ENCODE data around the gene TSHZ3. TPM values are rescaled to one million over a fixed set of nuclear protein-coding genes. Genes with fewer than 3 reads are reported as not detected.

TSHZ3 gene
- total RNA-seq, 2 experiments from 2014 or later: 0.94 to 1.5 TPM

DNA sequence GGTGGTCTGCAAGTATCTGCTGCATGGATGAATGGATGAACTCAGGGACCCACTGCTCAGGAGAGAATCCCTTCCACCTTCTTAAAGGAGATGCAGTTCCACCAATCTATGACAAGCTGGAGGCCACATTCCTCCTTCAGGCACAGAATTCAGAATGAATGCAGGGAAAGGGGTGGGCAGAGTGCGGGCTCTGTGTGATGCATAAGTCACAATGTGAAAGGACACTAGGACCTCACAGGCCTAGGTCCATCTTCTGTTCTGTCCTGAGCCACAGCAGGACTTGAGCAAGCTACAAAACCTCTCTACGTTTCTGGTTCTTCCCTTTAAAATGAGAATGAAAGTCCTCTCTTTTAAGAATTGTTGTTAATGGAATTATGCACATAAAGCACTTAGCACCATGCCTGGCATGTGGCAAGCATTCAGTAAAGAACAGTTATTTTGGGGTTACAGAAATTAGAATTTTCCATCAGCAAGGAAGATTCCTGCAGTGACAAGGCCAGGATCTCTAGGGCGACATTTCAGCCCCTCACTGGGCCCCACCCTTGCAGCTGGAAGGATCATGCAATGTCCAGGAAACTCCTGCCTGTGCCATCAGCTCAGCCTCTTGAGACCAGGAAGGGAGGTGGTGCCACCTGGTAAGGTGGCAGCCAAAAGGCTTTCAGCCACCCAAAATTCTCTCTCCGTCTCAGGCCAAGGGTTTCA is 38.7 kb downstream of the TSHZ3 start:
- no peak overlapping the region for H3K4me3 Mint-ChIP-seq
- no peaks in the 10 kb centered on the region for H3K9me3 Mint-ChIP-seq (ENCODE audit: low read depth)
- no peaks in the 10 kb centered on the region for H3K4me1 Mint-ChIP-seq
- H3K36me3 Mint-ChIP-seq: no peaks in the 10 kb centered on the region
- no peaks in the 10 kb centered on the region for H3K27me3 Mint-ChIP-seq
- ATAC-seq: no peak
- DNase-seq: no peak
- no peak overlapping the region for H3K27ac Mint-ChIP-seq
- CTCF ChIA-PET: no interaction called here

DNA sequence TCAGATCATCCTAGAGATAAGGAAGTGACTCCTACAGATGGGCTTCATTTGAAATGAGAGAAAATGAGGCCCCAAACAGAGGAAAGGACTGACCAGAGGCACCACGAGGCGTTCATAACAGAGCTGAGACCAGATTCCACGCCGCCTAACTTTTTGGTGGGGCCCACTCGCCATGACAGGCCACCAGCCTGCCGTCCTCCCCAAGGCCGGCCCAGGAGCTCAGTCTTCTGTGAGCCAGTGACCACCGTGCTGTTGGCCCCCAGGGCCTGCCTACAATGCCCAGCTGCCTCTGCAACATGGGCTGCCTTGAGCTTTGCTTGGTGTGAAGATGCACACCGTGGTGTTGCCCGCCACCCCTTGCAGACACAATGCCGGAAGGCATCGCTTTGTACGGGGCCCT is 40.5 kb downstream of the TSHZ3 start:
- Mint-ChIP-seq H3K4me3 (no peak overlapping the region), H3K9me3 (ENCODE audit: low read depth) (no peaks in the 10 kb centered on the region), H3K36me3 (no peaks in the 10 kb centered on the region), H3K27me3 (peaks cover 7% of the 10 kb centered on the region), H3K4me1 (no peaks in the 10 kb centered on the region), H3K27ac (no peak overlapping the region)
- no peak for DNase-seq
- CTCF ChIA-PET: no interaction called here
- no peak for ATAC-seq

DNA sequence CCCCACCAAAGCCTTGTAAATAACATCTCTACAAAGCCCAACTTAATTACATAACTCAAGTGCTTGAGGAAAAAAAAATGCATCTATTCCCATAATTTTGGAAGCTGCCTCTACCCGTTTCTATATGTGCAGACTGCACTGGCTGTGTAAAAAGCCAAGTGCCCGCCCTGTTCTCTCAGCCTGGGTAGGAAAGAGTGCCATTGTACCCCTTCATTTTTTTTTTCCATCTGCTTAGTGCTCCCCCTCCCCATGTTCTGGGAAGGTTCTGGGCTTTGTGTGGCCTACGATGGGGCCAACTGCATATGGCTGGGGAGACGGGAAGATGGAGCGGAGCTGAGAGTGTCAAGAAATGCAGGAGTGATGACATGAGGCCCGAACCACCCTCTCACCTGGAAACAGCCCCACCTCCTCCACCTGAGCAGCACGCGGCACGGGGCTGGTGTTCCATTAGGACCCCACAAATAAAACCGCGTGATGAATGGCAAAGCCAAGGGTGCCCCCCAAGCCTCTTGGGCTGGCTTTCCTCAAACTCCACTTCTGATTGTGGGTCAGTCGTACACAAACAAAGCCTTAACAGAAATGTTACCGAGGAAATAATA is 42.1 kb downstream of the TSHZ3 start:
- Mint-ChIP-seq H3K4me3 (no peak overlapping the region), H3K4me1 (no peaks in the 10 kb centered on the region), H3K9me3 (ENCODE audit: low read depth) (no peaks in the 10 kb centered on the region), H3K36me3 (no peaks in the 10 kb centered on the region), H3K27me3 (peaks cover 7% of the 10 kb centered on the region), H3K27ac (no peak overlapping the region)
- no peak for DNase-seq
- CTCF ChIA-PET: no interaction called here
- no peak for ATAC-seq

GRCh38 chr19:31306006-31306753 is 43.1 kb downstream of the TSHZ3 start:
- no peaks in the 10 kb centered on the region for H3K36me3 Mint-ChIP-seq
- peaks cover 7% of the 10 kb centered on the region for H3K27me3 Mint-ChIP-seq
- no peak overlapping the region for H3K4me3 Mint-ChIP-seq
- ATAC-seq: no peak
- CTCF ChIA-PET: no interaction called here
- no peak for DNase-seq
- no peaks in the 10 kb centered on the region for H3K4me1 Mint-ChIP-seq
- H3K27ac Mint-ChIP-seq: no peak overlapping the region
- no peaks in the 10 kb centered on the region for H3K9me3 Mint-ChIP-seq (ENCODE audit: low read depth)

DNA sequence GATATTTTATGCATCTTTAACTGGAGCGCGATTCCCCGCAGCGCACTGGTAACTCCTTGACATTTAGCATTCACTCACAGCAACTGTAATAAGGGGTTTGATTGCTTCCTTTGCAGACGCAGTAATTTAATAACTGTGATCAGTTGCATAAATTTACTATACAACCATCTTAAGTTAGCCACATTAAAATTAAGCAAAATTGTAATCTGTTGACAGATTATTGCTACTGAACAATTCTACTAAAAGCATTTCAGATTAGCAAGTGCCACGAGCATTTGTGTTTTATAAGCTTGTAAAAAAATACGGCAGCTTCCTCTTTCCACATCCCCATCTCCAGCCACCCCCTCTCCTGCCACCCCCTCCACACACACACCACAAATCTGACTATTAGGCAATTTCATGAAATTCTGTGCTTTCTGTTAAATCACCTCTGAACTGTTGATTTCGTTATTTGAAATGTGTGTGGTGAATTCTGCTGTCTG is 44.4 kb downstream of the TSHZ3 start:
- Mint-ChIP-seq H3K36me3 (no peaks in the 10 kb centered on the region), H3K27me3 (peaks cover 7% of the 10 kb centered on the region), H3K4me1 (no peaks in the 10 kb centered on the region), H3K9me3 (ENCODE audit: low read depth) (no peaks in the 10 kb centered on the region), H3K27ac (no peak overlapping the region), H3K4me3 (no peak overlapping the region)
- DNase-seq (no peak), ATAC-seq (no peak)
- CTCF ChIA-PET: interaction anchor here (0.6 kb wide), 1 partner anchor 67 kb away, joined by 3 read pairs; no protein-coding TSS in a partner anchor

- DNase-seq (no peak), ATAC-seq (no peak)
- H3K27ac Mint-ChIP-seq: no peak overlapping the region
- no peaks in the 10 kb centered on the region for H3K36me3 Mint-ChIP-seq
- no peaks in the 10 kb centered on the region for H3K9me3 Mint-ChIP-seq (ENCODE audit: low read depth)
- CTCF ChIA-PET: no interaction called here
- no peak overlapping the region for H3K4me3 Mint-ChIP-seq
- no peaks in the 10 kb centered on the region for H3K4me1 Mint-ChIP-seq
- peaks cover 7% of the 10 kb centered on the region for H3K27me3 Mint-ChIP-seq
These were observed 45.9 kb downstream of the TSHZ3 start for GRCh38 chr19:31303262-31303815.

- H3K36me3 Mint-ChIP-seq: no peaks in the 10 kb centered on the region
- no peak overlapping the region for H3K27ac Mint-ChIP-seq
- ATAC-seq: no peak
- CTCF ChIA-PET: no interaction called here
- H3K4me3 Mint-ChIP-seq: no peak overlapping the region
- no peaks in the 10 kb centered on the region for H3K4me1 Mint-ChIP-seq
- DNase-seq: no peak
- H3K27me3 Mint-ChIP-seq: peaks cover 7% of the 10 kb centered on the region
- H3K9me3 Mint-ChIP-seq (ENCODE audit: low read depth): no peaks in the 10 kb centered on the region
These were observed 47.8 kb downstream of the TSHZ3 start for GRCh38 chr19:31301306-31301980.

DNA sequence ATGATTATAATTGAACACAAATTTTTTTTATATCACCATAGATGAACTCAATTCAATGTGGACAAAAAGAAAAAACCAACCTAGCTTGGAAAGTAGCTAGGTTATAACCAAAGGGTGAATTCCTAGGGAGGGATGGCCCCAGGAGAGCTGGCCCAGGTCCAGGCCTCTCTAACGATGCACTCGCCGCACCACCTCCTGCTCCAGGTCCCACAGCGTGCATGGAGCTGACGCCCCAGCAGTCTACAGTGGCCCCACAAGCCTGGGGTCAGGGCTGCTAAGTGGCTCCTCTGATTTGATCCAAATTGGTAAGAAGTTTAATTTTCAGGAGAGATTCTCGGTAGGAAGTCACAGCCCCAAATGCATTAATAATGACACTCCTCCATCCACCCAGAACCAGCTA is 48.8 kb downstream of the TSHZ3 start:
- Mint-ChIP-seq H3K27ac (no peak overlapping the region), H3K9me3 (ENCODE audit: low read depth) (no peaks in the 10 kb centered on the region), H3K27me3 (peaks cover 6% of the 10 kb centered on the region), H3K36me3 (no peaks in the 10 kb centered on the region), H3K4me3 (no peak overlapping the region), H3K4me1 (no peaks in the 10 kb centered on the region)
- no peak for DNase-seq
- CTCF ChIA-PET: no interaction called here
- ATAC-seq: no peak

- Mint-ChIP-seq H3K4me3 (no peak overlapping the region), H3K36me3 (no peaks in the 10 kb centered on the region), H3K9me3 (ENCODE audit: low read depth) (no peaks in the 10 kb centered on the region), H3K27me3 (no peaks in the 10 kb centered on the region), H3K4me1 (no peaks in the 10 kb centered on the region), H3K27ac (no peak overlapping the region)
- no peak for ATAC-seq
- DNase-seq: no peak
- CTCF ChIA-PET: no interaction called here
These were observed 49.6 kb downstream of the TSHZ3 start for GRCh38 chr19:31299665-31300064.

DNA sequence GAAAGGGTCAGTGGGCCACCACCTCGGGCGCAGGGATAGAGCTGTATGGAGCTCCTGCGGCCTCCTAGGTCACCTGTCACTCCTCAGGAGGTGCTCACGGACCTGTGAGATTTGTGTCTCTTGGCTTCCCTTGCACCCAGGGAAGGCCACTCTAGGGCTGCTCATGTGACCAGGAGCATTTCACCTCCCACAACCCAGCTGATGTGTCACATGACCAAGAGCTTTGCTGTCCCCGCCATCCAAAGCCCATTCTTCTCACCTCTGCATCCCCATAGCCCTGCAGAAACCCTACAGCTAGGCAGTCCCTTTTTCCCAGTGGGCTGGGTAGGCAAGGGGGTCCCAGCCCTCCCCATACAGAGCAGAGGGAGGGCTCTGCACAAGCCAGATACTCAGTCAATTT is 51.2 kb downstream of the TSHZ3 start:
- H3K27me3 Mint-ChIP-seq: no peaks in the 10 kb centered on the region
- H3K4me1 Mint-ChIP-seq: no peaks in the 10 kb centered on the region
- H3K27ac Mint-ChIP-seq: no peak overlapping the region
- H3K36me3 Mint-ChIP-seq: no peaks in the 10 kb centered on the region
- no peaks in the 10 kb centered on the region for H3K9me3 Mint-ChIP-seq (ENCODE audit: low read depth)
- ATAC-seq (no peak), DNase-seq (no peak)
- H3K4me3 Mint-ChIP-seq: no peak overlapping the region
- CTCF ChIA-PET: no interaction called here

DNA sequence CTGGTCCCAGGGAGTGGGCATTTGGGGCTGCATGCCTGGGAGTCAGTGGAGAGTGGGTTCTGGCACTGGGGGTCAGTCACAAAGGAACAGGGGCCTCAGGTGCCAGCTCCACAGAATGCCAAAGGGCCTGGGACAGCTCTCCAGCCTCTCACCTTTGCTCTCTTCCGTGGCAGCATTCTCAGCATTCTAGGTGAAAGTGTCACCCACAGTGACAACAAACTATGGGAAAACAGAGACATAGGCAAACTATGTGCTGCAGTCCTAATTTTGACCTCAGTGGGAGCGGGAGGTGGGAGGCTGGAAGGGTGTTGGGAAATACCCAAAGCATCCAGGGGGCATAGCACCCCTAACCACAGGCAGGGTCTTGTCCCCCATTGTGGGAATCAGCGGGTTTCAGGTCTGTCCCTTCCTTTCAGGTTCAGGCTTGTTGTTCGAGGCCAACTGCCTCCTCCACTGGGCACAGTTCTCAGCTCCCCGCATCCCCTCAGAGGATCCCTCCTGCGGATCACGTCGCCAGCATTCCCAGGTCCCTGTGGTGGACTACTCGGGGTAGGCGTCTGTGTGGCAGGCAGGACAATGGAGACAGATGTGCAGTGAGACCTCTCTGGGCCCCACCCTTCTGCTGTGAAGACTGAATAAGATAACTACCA is 52.4 kb downstream of the TSHZ3 start:
- Mint-ChIP-seq H3K4me1 (no peaks in the 10 kb centered on the region), H3K27me3 (no peaks in the 10 kb centered on the region), H3K9me3 (ENCODE audit: low read depth) (no peaks in the 10 kb centered on the region), H3K36me3 (no peaks in the 10 kb centered on the region), H3K27ac (no peak overlapping the region), H3K4me3 (no peak overlapping the region)
- ATAC-seq: no peak
- CTCF ChIA-PET: no interaction called here
- no peak for DNase-seq

DNA sequence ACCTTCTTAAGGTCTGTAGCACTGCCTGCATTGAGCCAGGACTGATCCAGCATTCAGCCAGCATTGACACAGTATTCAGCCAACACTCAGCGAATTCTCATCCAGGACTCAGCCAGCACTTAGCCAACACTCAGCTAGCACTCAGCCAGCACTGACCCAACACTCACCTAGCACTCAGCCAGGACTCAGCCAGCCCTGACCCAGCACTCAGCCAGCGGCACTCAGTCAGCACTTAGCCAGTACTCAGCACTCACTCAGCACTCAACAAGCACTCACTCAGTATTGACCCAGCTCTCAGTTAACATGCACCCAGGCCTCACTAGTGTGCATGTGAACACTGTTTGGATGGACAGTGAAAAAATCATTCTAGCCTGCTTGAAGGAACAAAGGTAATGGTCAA is 55.0 kb downstream of the TSHZ3 start:
- no peak for ATAC-seq

GRCh38 chr19:31292639-31293185 is 56.5 kb downstream of the TSHZ3 start:
- Mint-ChIP-seq H3K9me3 (ENCODE audit: low read depth) (no peaks in the 10 kb centered on the region), H3K27me3 (no peaks in the 10 kb centered on the region), H3K4me3 (no peak overlapping the region), H3K27ac (no peak overlapping the region), H3K36me3 (no peaks in the 10 kb centered on the region), H3K4me1 (no peaks in the 10 kb centered on the region)
- DNase-seq (no peak), ATAC-seq (no peak)
- CTCF ChIA-PET: no interaction called here

More for the DNA sequence above, 55.0 kb downstream of the TSHZ3 start:
- no peaks in the 10 kb centered on the region for H3K27me3 Mint-ChIP-seq
- no peaks in the 10 kb centered on the region for H3K9me3 Mint-ChIP-seq (ENCODE audit: low read depth)
- CTCF ChIA-PET: no interaction called here
- no peak overlapping the region for H3K27ac Mint-ChIP-seq
- H3K4me1 Mint-ChIP-seq: no peaks in the 10 kb centered on the region
- H3K36me3 Mint-ChIP-seq: no peaks in the 10 kb centered on the region
- no peak overlapping the region for H3K4me3 Mint-ChIP-seq
- DNase-seq: no peak

All from activated CD8-positive, alpha-beta memory T cell treated with anti-CD3 and anti-CD28 coated beads, Interleukin-2, amount 10 ng/mL, durations not matched to agents 7 days and 5 days (primary cell).